Activated effector memory CD4-positive, alpha-beta T cell treated with Interleukin-2 at 50 U/mL for 16 hours (primary cell): ENCODE measurements around the gene TMEM72.
A peak's percentile ranks its signal among the peaks of the same experiment; 100 is the strongest.

ENCODE experiments used
- DNase-seq: peaks from one replicate; pipeline ENCODE4 v3.0.0-alpha.2; 2020

The TMEM72 gene

GRCh38 chr10:44956717-44957706 lies 45.9 kb downstream of the TMEM72 start:
- DNase-seq = no peak

DNA sequence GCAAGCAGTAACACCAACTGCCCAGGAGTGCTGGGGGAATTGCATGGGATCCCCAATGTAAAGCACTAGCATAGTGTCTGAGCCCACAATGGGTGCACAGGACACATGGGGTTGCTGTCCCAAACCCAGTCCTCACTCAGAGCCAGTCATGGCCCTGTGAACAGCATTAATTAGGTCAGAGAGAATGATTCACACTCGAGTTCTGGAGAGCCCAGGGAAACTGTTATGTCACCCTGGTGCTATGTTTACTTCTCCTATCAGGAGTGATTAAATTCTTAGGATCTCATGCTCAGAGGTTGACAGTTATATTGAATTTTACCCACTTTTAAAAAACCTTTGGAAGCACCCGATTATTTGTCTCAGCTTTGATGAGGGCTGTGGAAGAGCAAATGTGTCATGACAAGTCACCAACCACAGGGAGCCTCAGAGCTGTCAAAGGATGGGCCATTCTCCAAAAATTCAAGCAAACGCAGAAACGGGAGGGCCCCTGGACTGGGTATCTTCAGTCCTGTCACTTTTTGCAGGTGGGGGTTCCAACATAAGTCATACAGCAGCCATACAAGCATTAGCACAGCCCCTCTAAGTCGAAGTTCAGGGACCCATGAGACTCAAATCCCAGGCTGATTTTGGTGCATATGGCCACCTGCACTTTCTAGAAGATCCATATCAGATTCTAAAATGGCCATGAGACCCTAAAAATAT lies 47.2 kb downstream of the TMEM72 start:
- DNase-seq = no peak

DNA sequence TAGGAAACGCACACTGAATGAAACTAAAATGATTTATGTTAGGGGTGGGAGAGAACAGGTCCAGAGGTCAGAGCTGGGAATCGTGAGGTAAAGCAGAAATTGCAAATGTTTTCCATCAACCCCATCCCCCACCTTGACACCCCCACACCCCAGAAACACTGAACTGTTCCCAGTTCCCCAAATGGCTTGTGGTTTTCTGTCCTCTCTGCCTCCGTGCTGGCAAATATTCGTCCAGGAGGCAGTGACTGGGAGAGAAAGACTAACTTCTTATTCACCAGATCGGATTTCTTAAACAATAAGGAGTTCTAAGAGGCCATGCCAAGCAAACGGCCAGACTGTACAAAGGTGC lies 47.7 kb downstream of the TMEM72 start:
- DNase-seq = no peak

- peak; percentile 90 for DNase-seq
Measured at GRCh38 chr10:44959247-44960087, 48.3 kb downstream of the TMEM72 start, which contains the start of gene RASSF4. Gene RASSF4 (plus strand): TSS chr10:44959802. CDS start chr10:44970203, 10,401 bp downstream.

DNA sequence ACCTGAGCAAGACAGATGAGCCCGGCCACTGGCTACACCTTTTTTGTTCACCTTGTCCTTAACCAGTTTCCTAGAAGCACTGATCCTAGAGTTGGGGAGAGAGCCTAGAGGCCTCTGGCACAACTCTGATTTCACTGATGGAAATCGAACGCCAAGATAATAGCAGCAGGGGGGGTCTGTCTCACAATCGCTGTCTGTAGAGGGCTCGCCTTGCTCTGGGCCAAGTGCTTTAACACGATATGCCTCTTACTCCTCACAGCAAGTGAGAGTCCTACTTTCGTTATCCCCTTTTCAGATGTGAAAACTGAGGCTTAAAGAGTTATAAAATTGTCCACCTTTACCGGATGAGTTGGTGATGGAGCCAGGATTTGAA lies 48.9 kb downstream of the TMEM72 start:
- no peak for DNase-seq

DNA sequence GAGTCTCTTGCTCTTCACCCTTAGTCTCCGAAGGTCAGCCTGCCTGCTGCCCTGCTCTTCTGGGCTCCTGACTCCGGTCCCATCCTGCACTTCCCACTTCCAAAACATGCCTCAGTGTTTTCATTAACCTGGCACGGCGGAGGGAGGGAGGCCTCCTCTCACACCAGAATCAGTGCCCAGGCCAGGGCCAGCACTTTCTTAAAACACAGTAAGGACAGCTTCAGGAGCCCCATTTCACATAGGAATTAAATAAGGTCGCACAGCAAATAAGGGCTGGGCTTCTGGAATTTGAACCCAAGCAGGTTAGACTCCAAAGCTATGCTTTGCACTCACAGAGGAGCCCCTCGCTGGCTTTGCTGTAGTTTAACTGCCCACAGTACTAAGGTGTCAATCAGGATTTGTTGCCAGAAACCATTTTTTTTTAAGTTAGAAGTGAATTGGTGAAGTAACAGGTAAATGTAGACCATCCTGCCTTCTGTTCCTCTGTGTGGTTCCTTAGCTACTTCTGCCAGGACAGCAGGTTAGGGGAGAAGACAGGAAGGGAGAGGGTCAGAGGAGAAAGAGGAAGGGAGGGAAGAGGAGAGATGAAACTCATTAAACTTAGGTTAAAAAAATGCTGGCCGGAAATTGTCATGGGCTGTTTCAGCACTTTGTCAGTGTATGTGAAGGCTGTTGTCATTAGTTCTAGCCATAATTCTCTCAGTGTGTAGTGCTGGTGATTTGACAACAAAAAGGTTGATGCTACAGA lies 49.5 kb downstream of the TMEM72 start:
- no peak for DNase-seq

DNA sequence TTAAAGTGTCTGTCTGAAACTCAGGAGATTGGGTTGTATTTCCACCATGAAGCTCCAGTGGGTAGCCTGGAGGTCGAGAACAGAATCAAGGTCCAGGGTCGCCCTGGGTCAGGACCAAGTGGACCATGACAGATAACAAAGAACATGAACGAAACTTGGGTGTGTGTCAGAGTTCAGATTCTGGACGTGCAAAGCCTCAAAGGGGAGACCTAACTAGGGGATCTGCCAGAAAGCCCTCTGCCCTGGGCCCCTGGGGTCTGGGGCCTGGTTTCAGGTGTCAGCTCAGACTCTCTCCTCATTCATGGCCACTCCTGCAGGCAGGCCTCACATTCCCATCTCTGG lies 50.1 kb downstream of the TMEM72 start:
- no peak for DNase-seq

DNA sequence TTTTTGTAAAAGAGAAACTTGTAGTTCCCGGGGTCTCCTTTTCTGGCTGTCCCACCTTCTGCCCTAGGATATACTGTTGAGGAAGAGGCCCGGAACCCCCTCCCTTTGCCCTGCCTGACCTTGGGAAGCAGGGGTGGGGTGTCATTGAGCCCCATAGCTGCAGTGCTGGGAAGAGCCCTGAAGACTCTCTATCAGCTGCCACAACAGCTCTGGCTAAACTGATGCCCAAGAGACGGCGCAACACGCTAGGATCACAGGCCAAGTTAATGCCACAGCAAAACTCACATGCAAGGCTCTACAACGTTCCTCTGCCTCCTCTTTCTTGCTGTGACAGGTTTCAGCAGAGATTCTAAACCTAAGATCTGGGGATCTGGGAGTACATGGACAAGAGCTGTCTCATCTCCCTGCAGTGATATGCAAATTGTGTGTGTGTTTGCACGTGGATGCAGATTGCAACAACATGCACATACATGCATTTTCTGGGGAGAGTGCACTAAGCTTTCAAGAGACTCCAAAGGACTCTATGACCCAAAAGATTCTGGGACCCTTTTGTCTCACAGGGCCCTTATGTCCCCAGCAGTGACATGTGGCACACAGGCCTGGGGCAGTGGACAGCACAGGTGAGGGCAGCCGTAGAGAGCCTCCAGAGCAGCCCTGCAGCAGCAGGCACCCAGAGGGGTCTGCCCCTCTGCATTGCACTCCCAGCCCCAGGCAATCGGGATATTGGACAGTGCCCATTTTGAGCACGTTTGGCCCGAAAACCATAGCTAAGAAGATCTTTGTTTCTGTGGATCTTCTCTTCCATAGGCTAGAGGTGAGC lies 51.0 kb downstream of the TMEM72 start:
- no peak for DNase-seq

DNA sequence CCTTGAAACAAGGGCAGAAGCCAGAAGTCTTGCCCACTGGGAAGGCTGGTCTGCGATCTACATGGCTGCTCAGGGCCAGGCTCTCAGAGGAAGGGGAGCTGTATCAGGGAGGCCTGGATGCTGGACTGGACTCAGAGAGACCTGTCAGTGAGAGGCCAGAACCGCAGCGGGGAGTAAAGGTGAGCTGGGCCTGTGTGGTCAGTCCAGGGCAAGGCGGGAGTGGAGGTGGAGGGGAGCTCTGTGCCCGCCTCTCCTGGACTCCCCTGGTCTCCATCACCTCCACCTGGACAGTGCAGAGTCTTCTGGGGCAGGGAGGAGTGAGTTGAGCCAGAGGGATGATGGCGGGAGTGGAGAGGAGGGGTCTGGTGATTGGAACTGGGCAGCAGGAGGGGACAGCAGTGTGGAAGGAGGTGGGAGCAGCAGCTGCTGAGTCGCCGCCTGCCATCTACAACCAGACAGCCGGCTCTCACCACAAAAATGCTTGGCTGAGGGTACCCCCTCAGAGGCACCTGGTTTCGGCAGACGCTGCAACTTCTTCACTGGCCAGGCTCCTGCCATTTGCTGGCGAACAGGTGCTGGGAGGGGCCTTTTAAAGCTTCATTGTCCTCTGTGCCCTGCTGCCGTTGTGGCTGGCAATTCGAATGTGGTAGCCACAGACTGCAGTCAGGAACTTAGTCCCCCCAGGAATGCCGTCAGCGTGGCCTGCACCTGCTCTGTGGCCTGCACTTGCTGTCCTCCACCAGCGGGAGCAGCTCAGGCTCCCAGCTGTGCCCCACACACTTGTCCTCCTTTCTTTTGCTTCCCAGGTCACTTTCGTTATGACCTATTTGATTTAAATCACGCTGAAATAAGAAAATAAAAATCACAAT lies 52.0 kb downstream of the TMEM72 start:
- no peak for DNase-seq

- no peak for DNase-seq
Measured at GRCh38 chr10:44963772-44964633, 52.9 kb downstream of the TMEM72 start.

- DNase-seq = no peak
Measured at GRCh38 chr10:44965104-44965503, 54.0 kb downstream of the TMEM72 start.

GRCh38 chr10:44965651-44966097 lies 54.5 kb downstream of the TMEM72 start:
- no peak for DNase-seq

DNA sequence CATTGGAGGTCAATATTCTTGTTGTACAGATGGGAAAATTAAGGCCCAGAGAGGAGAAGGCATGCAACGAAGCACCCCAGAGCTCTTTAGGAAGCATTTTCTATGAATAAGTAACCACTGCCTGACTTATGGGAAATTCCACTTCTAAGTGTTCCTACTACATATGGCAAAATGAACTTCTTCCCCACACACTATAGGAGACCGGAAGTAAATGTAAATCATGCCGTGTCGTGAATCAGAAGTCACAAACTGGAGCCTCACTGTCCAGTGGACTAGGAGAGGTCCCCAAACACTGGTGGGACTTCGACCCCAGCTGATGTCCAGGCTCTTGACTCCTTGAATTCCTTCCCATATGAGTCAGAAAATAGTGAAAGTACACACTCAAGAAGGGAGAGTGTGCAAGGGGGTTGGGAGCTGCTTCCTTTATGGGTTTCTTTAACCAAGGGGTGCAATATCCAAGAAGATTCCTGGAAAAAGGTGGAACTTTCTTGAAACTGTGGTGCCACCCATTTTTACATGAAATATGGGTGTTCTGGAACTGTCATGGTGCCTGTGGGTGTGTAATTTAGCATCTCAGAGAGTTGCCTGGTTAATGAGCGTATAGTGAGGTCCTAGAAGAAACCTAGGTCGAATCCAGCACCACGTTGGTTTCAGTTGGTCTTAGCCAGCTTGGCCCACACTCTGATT lies 55.1 kb downstream of the TMEM72 start:
- no peak for DNase-seq

DNA sequence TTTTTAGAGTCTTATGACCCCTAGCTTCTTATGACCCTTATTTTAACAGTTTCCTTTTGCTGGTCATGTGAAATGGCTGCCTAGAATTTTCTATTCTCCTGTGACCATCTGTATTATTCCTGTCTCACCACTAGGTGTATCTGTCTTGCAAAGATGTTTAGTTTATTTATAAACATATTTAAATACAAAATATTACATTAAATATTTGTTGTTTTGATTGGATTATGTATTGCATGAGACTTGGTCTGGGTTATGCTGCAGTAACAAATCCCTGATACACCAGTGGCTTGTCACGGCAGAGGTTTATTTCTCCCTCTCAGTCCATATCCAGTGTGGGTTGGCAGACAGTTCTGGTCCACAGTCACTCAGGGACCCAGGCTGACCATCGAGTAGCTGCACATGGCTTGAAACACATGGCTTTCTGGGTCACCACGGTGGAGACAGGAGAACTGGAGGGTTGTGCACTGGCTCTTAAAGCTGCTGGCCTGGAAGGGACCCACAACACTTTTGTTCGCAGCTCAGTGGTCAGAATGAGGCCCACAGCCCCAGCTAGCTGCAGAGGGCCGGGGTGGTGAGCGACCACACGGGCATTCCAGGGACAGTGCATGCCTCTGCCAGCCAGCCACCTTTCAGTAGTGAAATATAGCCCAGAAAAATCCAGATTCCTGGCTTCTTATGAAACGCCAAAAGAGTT lies 55.8 kb downstream of the TMEM72 start:
- DNase-seq = no peak

- no peak for DNase-seq
Measured at GRCh38 chr10:44967616-44968015, 56.5 kb downstream of the TMEM72 start.

GRCh38 chr10:44968091-44968490 lies 57.0 kb downstream of the TMEM72 start:
- DNase-seq = no peak

- DNase-seq = no peak
Measured at GRCh38 chr10:44968500-44969400, 57.6 kb downstream of the TMEM72 start.
